GM12878 (cell line): ENCODE measurements around the gene STK10. TPM values are rescaled to one million over a fixed set of nuclear protein-coding genes. Genes with fewer than 3 reads are reported as not detected.
A peak's percentile ranks its signal among the peaks of the same experiment; 100 is the strongest.

Source experiments
- ATAC-seq: fragments of 200-7000 bp; cut with Tn5 transposase; 3 replicates; pipeline ENCODE4 v1.9.1; 2020; ENCODE audit warnings: mild to moderate bottlenecking, moderate library complexity
- BruUV-seq: library from RNA; stranded (reverse); fragments of 400-500 nt; replicated peaks from 2 replicates; lab custom pipeline; 2021; lab: Mats Ljungman, UMichigan
- CTCF ChIA-PET: fragments of 300-600 bp; sonication (Branson Sonifier 250); formaldehyde crosslinking; extraction: SDS; loops from one replicate; lab custom pipeline; 2021; ENCODE audit warnings: inconsistent platforms; lab: Yijun Ruan, JAX
- POLR2A ChIA-PET: fragments of 350-600 bp; formaldehyde crosslinking; extraction: SDS; loops from one replicate; lab custom pipeline; 2021; ENCODE audit warnings: inconsistent platforms; lab: Charles Lee
- RAD21 ChIA-PET: fragments of 300-600 bp; sonication (Branson Sonifier 250); formaldehyde crosslinking; loops from one replicate; lab custom pipeline; 2023; ENCODE audit warnings: antibody characterized with exemption; ENCODE audit not compliant: unreplicated experiment; lab: Charles Lee
- SMC1A ChIA-PET: fragments of 300-600 bp; sonication (Branson Sonifier 250); formaldehyde crosslinking; loops from one replicate; lab custom pipeline; 2023; ENCODE audit not compliant: unreplicated experiment, uncharacterized antibody; lab: Charles Lee
- DNase-seq: peaks from one replicate; pipeline ENCODE4 v3.0.0-alpha.2; 2011; ENCODE audit warnings: low read depth, low spot score
- FAIRE-seq: peaks from 3 replicates; lab custom pipeline; 2011; peaks lifted over from hg19 to GRCh38; lab: Jason Lieb, UNC
- H2AFZ ChIP-seq: 2 replicates; pipeline ENCODE4 v1.6.0; 2011; ENCODE audit warnings: low read depth, low read length, control low read depth; ENCODE audit not compliant: control insufficient read depth
- H3K27ac ChIP-seq: 2 replicates; pipeline ENCODE4 v1.5.1; 2011; ENCODE audit warnings: control low read depth; ENCODE audit not compliant: control insufficient read depth, insufficient read depth
- H3K27me3 ChIP-seq, 2 experiments: replicated peaks in 1 of 2; 2 replicates each; pipeline versions ENCODE4 v1.6.0 to v1.6.1; 2011; ENCODE audit warnings: low read length in 1 of 2; ENCODE audit not compliant: control insufficient read depth in 2 of 2, insufficient read depth in 2 of 2
- H3K36me3 ChIP-seq, 2 experiments: 2 replicates each; pipeline ENCODE4 v1.5.1; 2011; ENCODE audit warnings: low read length in 1 of 2; ENCODE audit not compliant: control insufficient read depth in 2 of 2, insufficient read depth in 2 of 2
- H3K4me1 ChIP-seq: 2 replicates; pipeline ENCODE4 v1.6.1; 2011; ENCODE audit warnings: mild to moderate bottlenecking, low read length, moderate library complexity, mixed read lengths; ENCODE audit not compliant: control insufficient read depth, insufficient read depth
- H3K4me2 ChIP-seq: 2 replicates; pipeline ENCODE4 v1.6.0; 2011; ENCODE audit warnings: control low read depth; ENCODE audit not compliant: control insufficient read depth, insufficient read depth
- H3K4me3 ChIP-seq: fragments of 200-600 bp; sonication (generic); 2 replicates; pipeline ENCODE4 v1.5.1; 2016
- H3K79me2 ChIP-seq: 2 replicates; pipeline ENCODE4 v1.6.0; 2011; ENCODE audit warnings: low read length; ENCODE audit not compliant: control insufficient read depth, insufficient read depth
- H3K9ac ChIP-seq: 2 replicates; pipeline ENCODE4 v1.8.0; 2011; ENCODE audit warnings: low read length, control low read depth, mixed read lengths; ENCODE audit not compliant: control insufficient read depth, insufficient read depth
- H3K9me3 ChIP-seq: replicated peaks from 3 replicates; pipeline ENCODE4 v1.5.1; 2011; ENCODE audit warnings: mild to moderate bottlenecking, low read length; ENCODE audit not compliant: control insufficient read depth, insufficient read depth
- H4K20me1 ChIP-seq: 2 replicates; pipeline ENCODE4 v1.6.0; 2011; ENCODE audit not compliant: control insufficient read depth, insufficient read depth
- IKZF1 ChIP-seq: fragments of 450-650 bp; conservative IDR thresholded peaks from 2 replicates; pipeline ENCODE4 v1.6.1; 2017; ENCODE audit warnings: antibody characterized with exemption, mild to moderate bottlenecking
- JUNB ChIP-seq: IDR thresholded peaks from 2 replicates; pipeline ENCODE4 v1.6.1; 2016; ENCODE audit warnings: antibody characterized with exemption, mild to moderate bottlenecking
- NR2C2 ChIP-seq: IDR thresholded peaks from 2 replicates; pipeline ENCODE4 v1.6.1; 2011; ENCODE audit warnings: borderline replicate concordance, low read depth; ENCODE audit not compliant: control insufficient read depth, insufficient read length
- RELA ChIP-seq: fragments of 450-650 bp; IDR thresholded peaks from 2 replicates; pipeline ENCODE4 v1.8.0; 2014; ENCODE audit warnings: borderline replicate concordance; ENCODE audit not compliant: partially characterized antibody
- WGBS: methylation state at CpG from one replicate; pipeline ENCODE4 v1.1.6; 2016; ENCODE audit warnings: low lambda C conversion rate; ENCODE audit not compliant: insufficient replicate concordance, insufficient coverage; ENCODE audit errors: missing lambda C conversion rate; 5-methylcytosine and 5-hydroxymethylcytosine counted together
- in situ Hi-C: fragments of 300-500 bp; cut with MboI; formaldehyde crosslinking; loops from 9 replicates; pipeline ENCODE4 v1.14.3; 2018; ENCODE audit warnings: mixed read lengths
- intact Hi-C: fragments of 100-400 bp; cut with micrococcal nuclease; formaldehyde crosslinking; loops from one replicate; pipeline ENCODE4 v1.14.2; 2022; ENCODE audit not compliant: unreplicated experiment
- polyA plus RNA-seq, 11 experiments: library from polyadenylated mRNA; depleted of rRNA in 4 of 11; unstranded in 6 of 11; stranded (reverse) in 5 of 11; fragments of >200 nt; fragmentation: Nextera tagmentation in 4 of 11; fragmentation: Illumina TruSeq in 1 of 11; extraction: Ambion mirVana in 4 of 11; extraction: Trizol in 1 of 11; gene quantifications; 1 replicate in 1 of 11; 2 replicates in 10 of 11; pipeline versions ENCODE4 v1.2.1 to v1.2.3, GENCODE V29; 2011 to 2016; ENCODE audit warnings: inconsistent platforms in 2 of 11, missing spikeins in 2 of 11, low read depth in 1 of 11
- total RNA-seq, 4 experiments: library from RNA; depleted of rRNA in 3 of 4; stranded (reverse); fragments of >200 nt in 3 of 4; fragmentation: Illumina TruSeq in 1 of 4; extraction: Trizol in 1 of 4; gene quantifications; 2 replicates each; pipeline versions ENCODE4 v1.2.1 to v1.2.3, GENCODE V29; 2013 to 2021
- TF ChIP-seq, protein P1 (sequence below): fragments of 450-650 bp; IDR thresholded peaks from 2 replicates; pipeline ENCODE4 v1.6.1; 2017; ENCODE audit warnings: borderline replicate concordance
- TF ChIP-seq, protein P2 (sequence below): IDR thresholded peaks from 2 replicates; pipeline ENCODE4 v1.6.1; 2011; ENCODE audit warnings: borderline replicate concordance, low read depth, mild to moderate bottlenecking, moderate library complexity, low read length; ENCODE audit not compliant: insufficient read depth, poor library complexity, severe bottlenecking

The STK10 gene
- total and polyA plus RNA-seq, 10 of the 15 experiments (the other 5 are each of a cell fraction or from before 2014, with no cell fraction given): 14.2 to 96.4 (median 50.6) TPM

DNA sequence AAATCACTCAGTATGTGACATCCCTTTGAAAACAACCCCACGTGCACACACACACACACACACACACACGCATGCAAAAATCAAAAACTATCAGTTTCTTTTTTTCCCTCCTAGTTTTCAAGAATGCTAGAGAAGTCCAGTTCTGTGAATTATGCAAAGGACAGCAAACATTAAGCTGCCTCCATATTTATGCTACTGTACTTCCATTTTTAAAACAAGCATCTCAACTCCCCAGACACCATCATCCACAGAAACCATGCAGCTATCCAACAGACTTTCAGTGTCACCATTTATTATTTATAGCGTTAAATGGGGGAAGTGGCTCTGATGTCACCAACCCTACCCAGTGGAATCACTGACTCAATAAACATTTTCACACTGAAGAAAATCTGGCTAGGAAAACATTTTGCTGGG is 183.2 kb downstream of the STK10 start (continued):
- TF ChIP-seq, protein P1, sequence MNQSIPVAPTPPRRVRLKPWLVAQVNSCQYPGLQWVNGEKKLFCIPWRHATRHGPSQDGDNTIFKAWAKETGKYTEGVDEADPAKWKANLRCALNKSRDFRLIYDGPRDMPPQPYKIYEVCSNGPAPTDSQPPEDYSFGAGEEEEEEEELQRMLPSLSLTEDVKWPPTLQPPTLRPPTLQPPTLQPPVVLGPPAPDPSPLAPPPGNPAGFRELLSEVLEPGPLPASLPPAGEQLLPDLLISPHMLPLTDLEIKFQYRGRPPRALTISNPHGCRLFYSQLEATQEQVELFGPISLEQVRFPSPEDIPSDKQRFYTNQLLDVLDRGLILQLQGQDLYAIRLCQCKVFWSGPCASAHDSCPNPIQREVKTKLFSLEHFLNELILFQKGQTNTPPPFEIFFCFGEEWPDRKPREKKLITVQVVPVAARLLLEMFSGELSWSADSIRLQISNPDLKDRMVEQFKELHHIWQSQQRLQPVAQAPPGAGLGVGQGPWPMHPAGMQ: no peak
- TF ChIP-seq JUNB (no peak), RELA (no peak), NR2C2 (no peak)
- TF ChIP-seq, protein P2, sequence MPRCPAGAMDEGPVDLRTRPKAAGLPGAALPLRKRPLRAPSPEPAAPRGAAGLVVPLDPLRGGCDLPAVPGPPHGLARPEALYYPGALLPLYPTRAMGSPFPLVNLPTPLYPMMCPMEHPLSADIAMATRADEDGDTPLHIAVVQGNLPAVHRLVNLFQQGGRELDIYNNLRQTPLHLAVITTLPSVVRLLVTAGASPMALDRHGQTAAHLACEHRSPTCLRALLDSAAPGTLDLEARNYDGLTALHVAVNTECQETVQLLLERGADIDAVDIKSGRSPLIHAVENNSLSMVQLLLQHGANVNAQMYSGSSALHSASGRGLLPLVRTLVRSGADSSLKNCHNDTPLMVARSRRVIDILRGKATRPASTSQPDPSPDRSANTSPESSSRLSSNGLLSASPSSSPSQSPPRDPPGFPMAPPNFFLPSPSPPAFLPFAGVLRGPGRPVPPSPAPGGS: no peak

DNA sequence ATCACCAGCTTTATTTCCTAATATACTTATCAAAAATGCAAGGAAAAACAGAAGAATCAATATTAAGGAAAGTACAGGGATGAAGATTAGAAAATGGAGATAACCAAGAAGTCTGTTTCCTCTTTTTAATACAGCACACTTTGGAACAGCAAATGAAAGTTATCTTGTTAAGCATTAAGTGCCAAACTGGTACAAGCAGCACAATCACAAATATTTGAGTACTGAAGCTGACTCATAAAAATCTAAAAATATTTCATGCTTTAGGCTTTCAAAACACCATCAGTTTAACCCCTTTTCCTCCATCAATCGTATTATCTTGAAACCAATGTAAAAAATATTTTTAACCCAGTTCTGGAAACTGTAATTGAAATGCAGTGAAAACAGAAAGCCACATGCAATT is 184.3 kb downstream of the STK10 start:
- no TSS peak for BruUV-seq
- peak overlapping the region; percentile 67 for H3K4me2 ChIP-seq
- 4% methylated on average over 1 of the region's 1 CpG for WGBS
- no peak for FAIRE-seq
- CTCF ChIA-PET: interaction anchor here (0.8 to 9.6 kb wide), 12 partner anchors 11 to 97 kb away, joined by 3 to 179 read pairs (median 4); no protein-coding TSS in a partner anchor
- peak overlapping the region; percentile 47 for H3K4me3 ChIP-seq
- no peak overlapping the region for H2AFZ ChIP-seq
- DNase-seq: no peak
- in situ Hi-C loops (no loop called here), intact Hi-C loops (loop anchor here (1.0 to 10.0 kb wide), 4 partner anchors 41 to 589 kb away; partner anchors contain the start of gene FGF18)
- RAD21 ChIA-PET: interaction anchor here (1.0 to 2.7 kb wide), 5 partner anchors 19 to 184 kb away, joined by 3 to 13 read pairs (median 4); partner anchors contain the start of gene STK10
- POLR2A ChIA-PET: interaction anchor here (1.5 kb wide), 1 partner anchor 14 kb away, joined by 3 read pairs; no protein-coding TSS in a partner anchor
- peaks cover 44% of the 10 kb centered on the region for H3K4me1 ChIP-seq
- SMC1A ChIA-PET: interaction anchor here (0.6 to 8.8 kb wide), 13 partner anchors 17 to 185 kb away, joined by 3 to 167 read pairs (median 4); partner anchors contain the start of gene STK10
- no peaks in the 10 kb centered on the region for H4K20me1 ChIP-seq
- no peaks in the 10 kb centered on the region for H3K27me3 ChIP-seq
- ATAC-seq: no peak
- H3K27ac ChIP-seq: peak overlapping the region; percentile 34; the same call in 1 of the 2 replicates
- H3K9ac ChIP-seq: no peak overlapping the region
- TF ChIP-seq JUNB (0 out of 2 replicates have a peak, but pooled peaks have one; percentile 23), IKZF1 (no peak)
- H3K9me3 ChIP-seq: no peaks in the 10 kb centered on the region
- H3K36me3 ChIP-seq: no peaks in the 10 kb centered on the region
- peaks cover 85% of the 10 kb centered on the region for H3K79me2 ChIP-seq
